Fibroblast of skin of abdomen (primary cell): ENCODE data around the gene MYRIP.
A peak's percentile ranks its signal among the peaks of the same experiment; 100 is the strongest.

ENCODE experiments used
- DNase-seq: peaks from one replicate; pipeline ENCODE4 v3.0.0-alpha.2; 2013

The MYRIP gene

GRCh38 chr3:39910135-39910534 is 100.7 kb downstream of the MYRIP start:
- DNase-seq: no peak

- peak; percentile 55 for DNase-seq
Observed at GRCh38 chr3:39910826-39911464, 101.5 kb downstream of the MYRIP start.

- DNase-seq: peak; percentile 29
Observed at GRCh38 chr3:39911465-39912309, 102.3 kb downstream of the MYRIP start.

- no peak for DNase-seq
Observed at GRCh38 chr3:39915027-39915426, 105.6 kb downstream of the MYRIP start.

- peak; percentile 46 for DNase-seq
Observed at GRCh38 chr3:39917065-39917773, 107.8 kb downstream of the MYRIP start.

GRCh38 chr3:39919281-39919680 is 109.9 kb downstream of the MYRIP start:
- DNase-seq: no peak

GRCh38 chr3:39920271-39920670 is 110.9 kb downstream of the MYRIP start:
- DNase-seq: peak; percentile 7

- DNase-seq: no peak
Observed at GRCh38 chr3:39927479-39927878, 118.1 kb downstream of the MYRIP start.

- no peak for DNase-seq
Observed at GRCh38 chr3:39933986-39934693, 124.7 kb downstream of the MYRIP start.

GRCh38 chr3:39934696-39935095 is 125.3 kb downstream of the MYRIP start:
- no peak for DNase-seq

- DNase-seq: no peak
Observed at GRCh38 chr3:39935261-39935660, 125.9 kb downstream of the MYRIP start.

- no peak for DNase-seq
Observed at GRCh38 chr3:39936848-39937247, 127.4 kb downstream of the MYRIP start.

GRCh38 chr3:39937315-39937714 is 127.9 kb downstream of the MYRIP start:
- no peak for DNase-seq

- DNase-seq: no peak
Observed at GRCh38 chr3:39937874-39938273, 128.5 kb downstream of the MYRIP start.

- no peak for DNase-seq
Observed at GRCh38 chr3:39941931-39942330, 132.5 kb downstream of the MYRIP start.

GRCh38 chr3:39960515-39961191 is 151.2 kb downstream of the MYRIP start:
- DNase-seq: no peak

- no peak for DNase-seq
Observed at GRCh38 chr3:39961230-39961629, 151.8 kb downstream of the MYRIP start.

- DNase-seq: peak; percentile 19
Observed at GRCh38 chr3:39962581-39962980, 153.2 kb downstream of the MYRIP start.

GRCh38 chr3:39965461-39965860 is 156.1 kb downstream of the MYRIP start:
- DNase-seq: no peak

- DNase-seq: no peak
Observed at GRCh38 chr3:39965997-39966396, 156.6 kb downstream of the MYRIP start.

GRCh38 chr3:39970982-39971381 is 161.6 kb downstream of the MYRIP start:
- no peak for DNase-seq

GRCh38 chr3:39971559-39972031 is 162.2 kb downstream of the MYRIP start:
- peak; percentile 25 for DNase-seq
